Islet of Langerhans (tissue), 1 donor: ENCODE measurements around the gene ULK1.
"Not testable (repeated sequence)": the region's sequence is repeated elsewhere in the genome, so short reads cannot be mapped to it uniquely, and the experiment has no call there.

Experiments
- FAIRE-seq: peaks from one replicate; lab custom pipeline; 2011; peaks lifted over from hg19 to GRCh38; lab: Jason Lieb, UNC

The ULK1 gene

GRCh38 chr12:131862084-131862441 lies 32.4 kb upstream of the ULK1 start:
- FAIRE-seq: no peak

GRCh38 chr12:131862600-131862993 lies 31.8 kb upstream of the ULK1 start:
- FAIRE-seq: no peak

GRCh38 chr12:131862994-131863710 lies 31.3 kb upstream of the ULK1 start:
- no peak for FAIRE-seq

- no peak for FAIRE-seq
These were observed 30.6 kb upstream of the ULK1 start for GRCh38 chr12:131863711-131864396.

GRCh38 chr12:131864469-131864868 lies 30.0 kb upstream of the ULK1 start:
- FAIRE-seq: no peak

- FAIRE-seq: no peak
These were observed 29.1 kb upstream of the ULK1 start for GRCh38 chr12:131865180-131865875.

GRCh38 chr12:131867471-131867870 lies 27.0 kb upstream of the ULK1 start:
- FAIRE-seq: no peak

GRCh38 chr12:131867891-131868675 lies 26.3 kb upstream of the ULK1 start:
- no peak for FAIRE-seq

GRCh38 chr12:131869871-131870418 lies 24.5 kb upstream of the ULK1 start:
- no peak for FAIRE-seq

- FAIRE-seq: no peak
These were observed 22.7 kb upstream of the ULK1 start for GRCh38 chr12:131871677-131872076.

- FAIRE-seq: no peak
These were observed 22.0 kb upstream of the ULK1 start for GRCh38 chr12:131872154-131873051.

- FAIRE-seq: no peak
These were observed 21.1 kb upstream of the ULK1 start for GRCh38 chr12:131873293-131873692.

- not testable (repeated sequence) for FAIRE-seq
These were observed 19.4 kb upstream of the ULK1 start for GRCh38 chr12:131874972-131875371.

GRCh38 chr12:131877216-131877615 lies 17.2 kb upstream of the ULK1 start:
- not testable (repeated sequence) for FAIRE-seq

GRCh38 chr12:131878436-131878835 lies 16.0 kb upstream of the ULK1 start:
- not testable (repeated sequence) for FAIRE-seq

- FAIRE-seq: no peak
These were observed 11.5 kb upstream of the ULK1 start for GRCh38 chr12:131882804-131883520.

- no peak for FAIRE-seq
These were observed 10.9 kb upstream of the ULK1 start for GRCh38 chr12:131883521-131883900.

- not testable (repeated sequence) for FAIRE-seq
These were observed 9.3 kb upstream of the ULK1 start for GRCh38 chr12:131885076-131885475.

- no peak for FAIRE-seq
These were observed 8.8 kb upstream of the ULK1 start for GRCh38 chr12:131885543-131886057.

GRCh38 chr12:131891722-131892121 lies 2.7 kb upstream of the ULK1 start:
- not testable (repeated sequence) for FAIRE-seq
